Neuronal stem cell (in vitro differentiated cells): Measurements from ENCODE around the gene CHI3L1.

Experiments used
- DNase-seq: peaks from one replicate; pipeline ENCODE4 v3.0.0-alpha.2; 2013; ENCODE audit warnings: low spot score
- H2AFZ ChIP-seq: one replicate; pipeline ENCODE4 v1.6.1; 2013; ENCODE audit warnings: mild to moderate bottlenecking, low read length, inconsistent platforms
- H2AK5ac ChIP-seq: 2 replicates; pipeline ENCODE4 v1.6.1; 2013; ENCODE audit warnings: low read depth, mild to moderate bottlenecking, inconsistent platforms, low read length, moderate library complexity, mixed read lengths
- H2BK120ac ChIP-seq: 2 replicates; pipeline ENCODE4 v1.6.1; 2013; ENCODE audit warnings: low read depth, mild to moderate bottlenecking, inconsistent platforms, low read length, moderate library complexity, mixed read lengths
- H2BK12ac ChIP-seq: one replicate; pipeline ENCODE4 v1.6.1; 2013; ENCODE audit warnings: low read length, inconsistent platforms
- H2BK15ac ChIP-seq: 2 replicates; pipeline ENCODE4 v1.6.1; 2013; ENCODE audit warnings: mild to moderate bottlenecking, low read length, inconsistent platforms, mixed read lengths
- H2BK5ac ChIP-seq: one replicate; pipeline ENCODE4 v1.6.1; 2013; ENCODE audit warnings: inconsistent platforms, mild to moderate bottlenecking, low read length, moderate library complexity
- H3K14ac ChIP-seq: one replicate; pipeline ENCODE4 v1.6.1; 2013; ENCODE audit warnings: low read length, inconsistent platforms
- H3K18ac ChIP-seq: 2 replicates; pipeline ENCODE4 v1.6.1; 2013; ENCODE audit warnings: low read length, inconsistent platforms
- H3K23ac ChIP-seq: 2 replicates; pipeline ENCODE4 v1.6.1; 2013; ENCODE audit warnings: low read depth, mild to moderate bottlenecking, mixed read lengths, low read length, inconsistent platforms; ENCODE audit not compliant: poor library complexity
- H3K27ac ChIP-seq: replicated peaks from 3 replicates; pipeline ENCODE4 v1.5.1; 2013; ENCODE audit warnings: low read length, inconsistent platforms
- H3K27me3 ChIP-seq, 3 experiments: 2 replicates each; pipeline ENCODE4 v1.6.1; 2013; ENCODE audit warnings: low read length in 3 of 3, mild to moderate bottlenecking in 2 of 3, inconsistent platforms in 1 of 3, low read depth in 1 of 3, mixed read lengths in 1 of 3, moderate library complexity in 1 of 3; ENCODE audit not compliant: control insufficient read depth in 3 of 3, insufficient read depth in 3 of 3
- H3K36me3 ChIP-seq, 2 donors: replicated peaks in 1 of 2; 2 replicates each; pipeline ENCODE4 v1.6.1; 2013; ENCODE audit warnings: low read length in 2 of 2; ENCODE audit not compliant: control insufficient read depth in 2 of 2, insufficient read depth in 2 of 2
- H3K4ac ChIP-seq: 2 replicates; pipeline ENCODE4 v1.6.1; 2013; ENCODE audit warnings: inconsistent platforms, mild to moderate bottlenecking, low read length, moderate library complexity
- H3K4me1 ChIP-seq, 2 donors: 1 replicate in 1 of 2; 2 replicates in 1 of 2; pipeline ENCODE4 v1.6.1; 2013; ENCODE audit warnings: low read length in 2 of 2, low read depth in 1 of 2; ENCODE audit not compliant: control insufficient read depth in 2 of 2, insufficient read depth in 1 of 2
- H3K4me2 ChIP-seq: one replicate; pipeline ENCODE4 v1.6.1; 2013; ENCODE audit warnings: mild to moderate bottlenecking, low read length, inconsistent platforms; ENCODE audit not compliant: insufficient read depth, poor library complexity, severe bottlenecking
- H3K4me3 ChIP-seq, 2 donors: 2 replicates each; pipeline ENCODE4 v1.5.1; 2013; ENCODE audit warnings: low read length in 2 of 2, mild to moderate bottlenecking in 2 of 2, inconsistent platforms in 1 of 2, moderate library complexity in 1 of 2
- H3K79me1 ChIP-seq: one replicate; pipeline ENCODE4 v1.6.1; 2013; ENCODE audit warnings: low read depth, mild to moderate bottlenecking, inconsistent platforms, low read length, moderate library complexity
- H3K9ac ChIP-seq: one replicate; pipeline ENCODE4 v1.6.1; 2013; ENCODE audit warnings: mild to moderate bottlenecking, low read depth, low read length, inconsistent platforms; ENCODE audit not compliant: poor library complexity
- H3K9me3 ChIP-seq, 2 donors: replicated peaks in 1 of 2; 2 replicates each; pipeline versions ENCODE3 to v1.6.1; 2013; ENCODE audit warnings: low read length in 2 of 2, mild to moderate bottlenecking in 2 of 2, inconsistent platforms in 1 of 2, low read depth in 1 of 2, mixed read lengths in 1 of 2, moderate library complexity in 1 of 2; ENCODE audit not compliant: control insufficient read depth in 2 of 2, insufficient read depth in 1 of 2
- H4K8ac ChIP-seq: one replicate; pipeline ENCODE4 v1.6.1; 2013; ENCODE audit warnings: low read depth, mild to moderate bottlenecking, inconsistent platforms, low read length, moderate library complexity
- H4K91ac ChIP-seq: one replicate; pipeline ENCODE4 v1.6.1; 2013; ENCODE audit warnings: low read length, low read depth, mild to moderate bottlenecking, inconsistent platforms; ENCODE audit not compliant: poor library complexity
- WGBS, 2 donors: extraction: QIAGEN DNeasy Blood & Tissue Kit; methylation state at CpG; one replicate each; pipeline ENCODE4 v1.1.7; 2013; ENCODE audit warnings: missing lambda C conversion rate in 2 of 2, mixed read lengths in 1 of 2; ENCODE audit not compliant: insufficient read length in 2 of 2, insufficient replicate concordance in 1 of 2; ENCODE audit errors: extremely low coverage in 2 of 2; 5-methylcytosine and 5-hydroxymethylcytosine counted together

The CHI3L1 gene

GRCh38 chr1:203178821-203179666, 7.5 kb downstream of the CHI3L1 start:
- Histone ChIP-seq H3K27ac (no peak overlapping the region), H2BK120ac (peak overlapping the region; percentile 73), H3K79me1 (no peaks in the 10 kb centered on the region), H3K9me3 (no peaks in the 10 kb centered on the region), H3K23ac (no peak overlapping the region), H3K4me2 (no peak overlapping the region), H3K36me3 (no peaks in the 10 kb centered on the region), H3K4me3 (no peak overlapping the region), H3K4me1 (peaks cover 17 to 34% of the 10 kb centered on the region in 2 donors), H2AFZ (no peak overlapping the region), H3K14ac (peak overlapping the region; percentile 22), H2BK12ac (peak overlapping the region; percentile 68), H2BK5ac (no peak overlapping the region), H2BK15ac (peak overlapping the region; percentile 90), H3K9ac (no peak overlapping the region), H2AK5ac (peak overlapping the region; percentile 85), H3K18ac (peak overlapping the region; percentile 86), H3K4ac (no peak overlapping the region), H4K8ac (no peak overlapping the region), H4K91ac (no peak overlapping the region), H3K27me3 (peaks cover 0 to 9% (median 0%) of the 10 kb centered on the region in 3 experiments)
- WGBS, 2 donors: no CpG with 5 or more reads among the region's 14 CpGs
- DNase-seq: no peak

GRCh38 chr1:203178083-203178482, 8.4 kb downstream of the CHI3L1 start:
- Histone ChIP-seq H3K4ac (no peak overlapping the region), H3K9ac (no peak overlapping the region), H3K4me1 (peaks cover 17 to 34% of the 10 kb centered on the region in 2 donors), H3K36me3 (no peaks in the 10 kb centered on the region), H2BK5ac (no peak overlapping the region), H2BK15ac (no peak overlapping the region), H4K8ac (no peak overlapping the region), H3K14ac (no peak overlapping the region), H4K91ac (no peak overlapping the region), H3K79me1 (no peaks in the 10 kb centered on the region), H3K9me3 (no peaks in the 10 kb centered on the region), H2AK5ac (no peak overlapping the region), H3K4me3 (no peak overlapping the region), H3K27ac (peak overlapping the region; percentile 16), H3K23ac (no peak overlapping the region), H2BK120ac (no peak overlapping the region), H2BK12ac (no peak overlapping the region), H3K4me2 (no peak overlapping the region), H3K27me3 (peaks cover 0 to 9% (median 0%) of the 10 kb centered on the region in 3 experiments), H2AFZ (peak overlapping the region; percentile 19), H3K18ac (no peak overlapping the region)
- no CpG with 5 or more reads among the region's 5 CpGs for WGBS, 2 donors
- peak; percentile 45 for DNase-seq

- Histone ChIP-seq H3K4me1 (peaks cover 17 to 36% of the 10 kb centered on the region in 2 donors), H2BK120ac (no peak overlapping the region), H2AFZ (peak overlapping the region; percentile 19), H3K14ac (no peak overlapping the region), H3K36me3 (no peaks in the 10 kb centered on the region), H3K9ac (no peak overlapping the region), H3K18ac (peak overlapping the region; percentile 16), H3K27ac (peak overlapping the region; percentile 8), H3K23ac (no peak overlapping the region), H2BK15ac (no peak overlapping the region), H3K79me1 (no peaks in the 10 kb centered on the region), H3K9me3 (no peaks in the 10 kb centered on the region), H3K4me3 (no peak overlapping the region), H2BK5ac (no peak overlapping the region), H3K27me3 (peaks cover 0 to 9% (median 0%) of the 10 kb centered on the region in 3 experiments), H4K8ac (no peak overlapping the region), H4K91ac (no peak overlapping the region), H2BK12ac (no peak overlapping the region), H2AK5ac (no peak overlapping the region), H3K4ac (no peak overlapping the region), H3K4me2 (no peak overlapping the region)
- WGBS, 2 donors: no CpG with 5 or more reads among the region's 9 CpGs
- DNase-seq: no peak
Measured at GRCh38 chr1:203177470-203178039, 8.9 kb downstream of the CHI3L1 start.

GRCh38 chr1:203177036-203177405, 9.5 kb downstream of the CHI3L1 start:
- Histone ChIP-seq H3K9ac (no peak overlapping the region), H3K79me1 (no peaks in the 10 kb centered on the region), H4K8ac (no peak overlapping the region), H3K27ac (no peak overlapping the region), H3K36me3 (no peaks in the 10 kb centered on the region), H3K18ac (no peak overlapping the region), H3K4me2 (no peak overlapping the region), H3K4me1 (peaks cover 17 to 35% of the 10 kb centered on the region in 2 donors), H3K27me3 (peaks cover 0 to 9% (median 0%) of the 10 kb centered on the region in 3 experiments), H4K91ac (no peak overlapping the region), H2AFZ (no peak overlapping the region), H2BK120ac (no peak overlapping the region), H2BK15ac (no peak overlapping the region), H3K14ac (no peak overlapping the region), H2BK5ac (no peak overlapping the region), H3K9me3 (no peaks in the 10 kb centered on the region), H3K4ac (no peak overlapping the region), H2AK5ac (no peak overlapping the region), H3K4me3 (no peak overlapping the region), H2BK12ac (no peak overlapping the region), H3K23ac (no peak overlapping the region)
- no peak for DNase-seq
- WGBS, 2 donors: no CpG with 5 or more reads among the region's 6 CpGs
